GM12878 (cell line): ENCODE measurements around the gene KCNC4.

Source experiments
- BACH1 ChIP-seq: fragments of 450-650 bp; IDR thresholded peaks from 2 replicates; pipeline ENCODE4 v1.6.1; 2017; ENCODE audit warnings: mild to moderate bottlenecking, borderline replicate concordance
- CBFB ChIP-seq: IDR thresholded peaks from 2 replicates; pipeline ENCODE4 v1.6.1; 2016; ENCODE audit warnings: antibody characterized with exemption, low read depth
- CBX5 ChIP-seq: sonication (generic); IDR thresholded peaks from 2 replicates; pipeline ENCODE4 v1.6.1; 2016; ENCODE audit warnings: low read depth, moderate library complexity, mild to moderate bottlenecking, inconsistent platforms
- HCFC1 ChIP-seq: fragments of 150-350 bp; IDR thresholded peaks from 2 replicates; pipeline ENCODE4 v1.6.1; 2014; ENCODE audit warnings: low read length
- HDAC2 ChIP-seq: fragments of 200-600 bp; sonication (generic); IDR thresholded peaks from 2 replicates; pipeline ENCODE4 v1.6.1; 2017
- NFYB ChIP-seq: IDR thresholded peaks from 2 replicates; pipeline ENCODE4 v1.6.1; 2011; ENCODE audit warnings: low read depth, mild to moderate bottlenecking, low read length, improper control_type of control experiment, moderate library complexity; ENCODE audit not compliant: insufficient read depth
- RAD21 ChIP-seq: IDR thresholded peaks from 2 replicates; pipeline ENCODE4 v1.6.1; 2011; ENCODE audit warnings: mild to moderate bottlenecking, low read depth, low read length, moderate library complexity; ENCODE audit not compliant: insufficient read depth
- TCF7 ChIP-seq: IDR thresholded peaks from 2 replicates; pipeline ENCODE4 v1.6.1; 2014; ENCODE audit warnings: antibody characterized with exemption, borderline replicate concordance
- USF1 ChIP-seq: IDR thresholded peaks from 2 replicates; pipeline ENCODE4 v1.6.1; 2011; ENCODE audit warnings: borderline replicate concordance, low read depth, mild to moderate bottlenecking, moderate library complexity, mixed read lengths, low read length; ENCODE audit not compliant: insufficient read depth; ENCODE audit errors: extremely low read length
- TF ChIP-seq, protein P1 (sequence below), 3 experiments: IDR thresholded peaks in 2 of 3; conservative IDR thresholded peaks in 1 of 3; 2 replicates each; pipeline ENCODE4 v1.5.1; 2011; ENCODE audit warnings: low read depth in 3 of 3, low read length in 3 of 3, mild to moderate bottlenecking in 3 of 3, control low read depth in 2 of 3, moderate library complexity in 2 of 3, inconsistent platforms in 1 of 3, mixed read lengths in 1 of 3; ENCODE audit not compliant: control insufficient read depth in 2 of 3, insufficient read depth in 1 of 3; ENCODE audit errors: extremely low read depth in 1 of 3

- TF ChIP-seq CBX5 (no peak), TCF7 (no peak), HCFC1 (no peak), RAD21 (no peak), USF1 (no peak), CBFB (no peak), HDAC2 (no peak), BACH1 (no peak), NFYB (no peak)
- TF ChIP-seq, protein P1, sequence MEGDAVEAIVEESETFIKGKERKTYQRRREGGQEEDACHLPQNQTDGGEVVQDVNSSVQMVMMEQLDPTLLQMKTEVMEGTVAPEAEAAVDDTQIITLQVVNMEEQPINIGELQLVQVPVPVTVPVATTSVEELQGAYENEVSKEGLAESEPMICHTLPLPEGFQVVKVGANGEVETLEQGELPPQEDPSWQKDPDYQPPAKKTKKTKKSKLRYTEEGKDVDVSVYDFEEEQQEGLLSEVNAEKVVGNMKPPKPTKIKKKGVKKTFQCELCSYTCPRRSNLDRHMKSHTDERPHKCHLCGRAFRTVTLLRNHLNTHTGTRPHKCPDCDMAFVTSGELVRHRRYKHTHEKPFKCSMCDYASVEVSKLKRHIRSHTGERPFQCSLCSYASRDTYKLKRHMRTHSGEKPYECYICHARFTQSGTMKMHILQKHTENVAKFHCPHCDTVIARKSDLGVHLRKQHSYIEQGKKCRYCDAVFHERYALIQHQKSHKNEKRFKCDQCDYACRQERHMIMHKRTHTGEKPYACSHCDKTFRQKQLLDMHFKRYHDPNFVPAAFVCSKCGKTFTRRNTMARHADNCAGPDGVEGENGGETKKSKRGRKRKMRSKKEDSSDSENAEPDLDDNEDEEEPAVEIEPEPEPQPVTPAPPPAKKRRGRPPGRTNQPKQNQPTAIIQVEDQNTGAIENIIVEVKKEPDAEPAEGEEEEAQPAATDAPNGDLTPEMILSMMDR (IDR thresholded peaks at IDR 0.05 in 2 of 3, conservative IDR thresholded peaks at IDR 0.05 in 1 of 3; ENCODE audit: control insufficient read depth in 2 of 3, extremely low read depth in 1 of 3, insufficient read depth in 1 of 3, low read depth in 3 of 3, low read length in 3 of 3) = no peak
Observed at GRCh38 chr1:110242731-110243130, 32.6 kb downstream of the KCNC4 start.
